Psoas muscle (tissue), 8 donors: ENCODE measurements around the gene ADGRG4. TPM values are rescaled to one million over a fixed set of nuclear protein-coding genes. Genes with fewer than 3 reads are reported as not detected.

Experiments used
- ATAC-seq, 4 donors: fragments of 200-7000 bp; cut with Tn5 transposase; one replicate each; pipeline ENCODE4 v1.9.1; 2020; ENCODE audit warnings: moderate library complexity in 3 of 4, mild to moderate bottlenecking in 2 of 4
- DNase-seq, 2 donors: peaks; one replicate each; pipeline ENCODE4 v3.0.0-alpha.2; 2020
- H3K27ac ChIP-seq: fragments of 200-600 bp; one replicate; pipeline ENCODE4 v1.8.0; 2022
- H3K27me3 ChIP-seq, 3 donors: fragments of 200-600 bp in 1 of 3; one replicate each; pipeline versions ENCODE4 v1.6.1 to v1.8.0; 2013 to 2022; ENCODE audit warnings: low read length in 2 of 3, mild to moderate bottlenecking in 2 of 3, moderate library complexity in 1 of 3; ENCODE audit not compliant: insufficient read depth in 3 of 3
- H3K36me3 ChIP-seq, 2 donors: fragments of 200-600 bp in 1 of 2; one replicate each; pipeline versions ENCODE4 v1.6.1 to v1.8.0; 2013 to 2022; ENCODE audit warnings: low read depth in 1 of 2, mild to moderate bottlenecking in 1 of 2, moderate library complexity in 1 of 2; ENCODE audit not compliant: insufficient read depth in 1 of 2
- H3K4me1 ChIP-seq: fragments of 200-600 bp; one replicate; pipeline ENCODE4 v1.8.0; 2022
- H3K4me3 ChIP-seq: fragments of 200-600 bp; one replicate; pipeline ENCODE4 v1.8.0; 2022; ENCODE audit warnings: mild to moderate bottlenecking
- H3K9me3 ChIP-seq: fragments of 200-600 bp; one replicate; pipeline ENCODE4 v1.8.0; 2022
- WGBS, 3 donors: extraction: QIAGEN DNeasy Blood & Tissue Kit; methylation state at CpG; one replicate each; pipeline versions ENCODE4 v1.1.6 to v1.1.7; 2013; 5-methylcytosine and 5-hydroxymethylcytosine counted together
- intact Hi-C, 2 donors: fragments of 100-400 bp; cut with DNase I; formaldehyde crosslinking; loops; one replicate each; pipeline versions ENCODE4 v1.11.0 to v1.14.2; 2022
- polyA plus RNA-seq, 3 donors: library from polyadenylated mRNA; stranded (reverse); fragments of 200-250 nt; gene quantifications; one replicate each; pipeline ENCODE4 v1.2.3, GENCODE V29; 2013
- total RNA-seq, 4 donors: library from RNA; stranded (reverse); fragmentation: NEBNext Ultra II Directional in 2 of 4; extraction: Animal tissue kit (Norgen Biotek cat#: 25700) in 2 of 4; gene quantifications; one replicate each; pipeline versions ENCODE4 v1.2.1 to v1.2.4, GENCODE V29; 2021 to 2023
- TF ChIP-seq, protein P1 (sequence below): fragments of 200-600 bp; IDR thresholded peaks from one replicate; pipeline ENCODE4 v1.8.0; 2022; ENCODE audit warnings: antibody characterized with exemption
- donor health status: healthy with polysubstance abuse.
- donor health status: DM: no; HTN: no; CAD: no; lungs with moderate emphysema.
- donor health status: Bipolar disorder and iron deficiency.
- donor health status: healthy.
- donor health status: DM: yes; HTN: yes; CAD: no.
- donor health status: DM: no; HTN: no; CAD: no.
- donor health status: DM: no; HTN: no; CAD: no.
- donor health status: DM: yes; HTN: yes; CAD: no.

ADGRG4 gene
- total and polyA plus RNA-seq, 7 donors = 0.05 to 0.12 (median 0.06) TPM; not detected in 4

DNA sequence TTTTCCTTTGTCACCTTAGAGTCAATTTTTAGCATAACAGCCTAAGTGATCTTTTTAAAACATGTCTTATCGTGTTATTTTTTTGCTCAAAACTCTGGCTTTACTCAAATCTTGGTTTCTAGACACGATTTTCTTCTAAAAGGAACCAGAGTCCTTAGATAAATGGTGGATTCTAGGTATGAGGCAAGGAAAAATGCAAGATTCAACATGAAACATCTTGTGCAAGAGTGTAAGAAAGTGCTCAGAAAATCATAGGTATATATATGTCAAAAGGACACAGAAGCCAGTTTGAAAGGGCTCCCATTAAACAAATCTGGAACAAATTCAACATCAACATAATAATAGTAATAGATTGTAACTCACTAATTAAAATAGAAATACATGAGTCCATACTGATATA, 8.1 kb upstream of the ADGRG4 start:
- no peak for ATAC-seq
- Histone ChIP-seq H3K27ac (no peak overlapping the region), H3K36me3 (no peaks in the 10 kb centered on the region), H3K9me3 (no peaks in the 10 kb centered on the region), H3K4me3 (no peak overlapping the region), H3K4me1 (no peaks in the 10 kb centered on the region), H3K27me3 (peaks cover 0 to 6% (median 0%) of the 10 kb centered on the region in 3 donors)
- intact Hi-C loops = no loop called here
- 50 to 90% (median 74%) methylated on average over 2 of the region's 2 CpGs for WGBS, 3 donors
- TF ChIP-seq, protein P1, sequence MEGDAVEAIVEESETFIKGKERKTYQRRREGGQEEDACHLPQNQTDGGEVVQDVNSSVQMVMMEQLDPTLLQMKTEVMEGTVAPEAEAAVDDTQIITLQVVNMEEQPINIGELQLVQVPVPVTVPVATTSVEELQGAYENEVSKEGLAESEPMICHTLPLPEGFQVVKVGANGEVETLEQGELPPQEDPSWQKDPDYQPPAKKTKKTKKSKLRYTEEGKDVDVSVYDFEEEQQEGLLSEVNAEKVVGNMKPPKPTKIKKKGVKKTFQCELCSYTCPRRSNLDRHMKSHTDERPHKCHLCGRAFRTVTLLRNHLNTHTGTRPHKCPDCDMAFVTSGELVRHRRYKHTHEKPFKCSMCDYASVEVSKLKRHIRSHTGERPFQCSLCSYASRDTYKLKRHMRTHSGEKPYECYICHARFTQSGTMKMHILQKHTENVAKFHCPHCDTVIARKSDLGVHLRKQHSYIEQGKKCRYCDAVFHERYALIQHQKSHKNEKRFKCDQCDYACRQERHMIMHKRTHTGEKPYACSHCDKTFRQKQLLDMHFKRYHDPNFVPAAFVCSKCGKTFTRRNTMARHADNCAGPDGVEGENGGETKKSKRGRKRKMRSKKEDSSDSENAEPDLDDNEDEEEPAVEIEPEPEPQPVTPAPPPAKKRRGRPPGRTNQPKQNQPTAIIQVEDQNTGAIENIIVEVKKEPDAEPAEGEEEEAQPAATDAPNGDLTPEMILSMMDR = no peak
- no peak for DNase-seq

GRCh38 chrX:136295380-136295779, 5.4 kb upstream of the ADGRG4 start:
- H3K4me1 ChIP-seq = no peaks in the 10 kb centered on the region
- no peak overlapping the region for H3K4me3 ChIP-seq
- ATAC-seq = no peak
- TF ChIP-seq, protein P1 = no peak
- no peaks in the 10 kb centered on the region for H3K36me3 ChIP-seq
- WGBS, 3 donors = 81 to 90% (median 89%) methylated on average over 8 of the region's 8 CpGs
- H3K9me3 ChIP-seq = no peaks in the 10 kb centered on the region
- intact Hi-C loops = no loop called here
- no peak for DNase-seq
- H3K27me3 ChIP-seq = peaks cover 0 to 6% (median 0%) of the 10 kb centered on the region in 3 donors
- H3K27ac ChIP-seq = no peak overlapping the region

- H3K9me3 ChIP-seq = no peaks in the 10 kb centered on the region
- DNase-seq (no peak), ATAC-seq (no peak)
- peaks cover 0 to 8% (median 0%) of the 10 kb centered on the region in 3 donors for H3K27me3 ChIP-seq
- H3K4me3 ChIP-seq = no peak overlapping the region
- 69 to 86% (median 83%) methylated on average over 3 of the region's 3 CpGs for WGBS, 3 donors
- TF ChIP-seq, protein P1 = no peak
- no peaks in the 10 kb centered on the region for H3K36me3 ChIP-seq
- no peaks in the 10 kb centered on the region for H3K4me1 ChIP-seq
- no peak overlapping the region for H3K27ac ChIP-seq
- intact Hi-C loops = no loop called here
Observed at GRCh38 chrX:136303041-136303440, 2.3 kb downstream of the ADGRG4 start.

- peaks cover 0 to 8% (median 0%) of the 10 kb centered on the region in 3 donors for H3K27me3 ChIP-seq
- H3K36me3 ChIP-seq = no peaks in the 10 kb centered on the region
- H3K27ac ChIP-seq = no peak overlapping the region
- no peaks in the 10 kb centered on the region for H3K4me1 ChIP-seq
- ATAC-seq (no peak), DNase-seq (no peak)
- no peak overlapping the region for H3K4me3 ChIP-seq
- H3K9me3 ChIP-seq = no peaks in the 10 kb centered on the region
- TF ChIP-seq, protein P1 = no peak
- 43 to 75% (median 65%) methylated on average over 3 of the region's 3 CpGs for WGBS, 3 donors
- intact Hi-C loops = no loop called here
Observed at GRCh38 chrX:136304493-136304892, 3.7 kb downstream of the ADGRG4 start.

DNA sequence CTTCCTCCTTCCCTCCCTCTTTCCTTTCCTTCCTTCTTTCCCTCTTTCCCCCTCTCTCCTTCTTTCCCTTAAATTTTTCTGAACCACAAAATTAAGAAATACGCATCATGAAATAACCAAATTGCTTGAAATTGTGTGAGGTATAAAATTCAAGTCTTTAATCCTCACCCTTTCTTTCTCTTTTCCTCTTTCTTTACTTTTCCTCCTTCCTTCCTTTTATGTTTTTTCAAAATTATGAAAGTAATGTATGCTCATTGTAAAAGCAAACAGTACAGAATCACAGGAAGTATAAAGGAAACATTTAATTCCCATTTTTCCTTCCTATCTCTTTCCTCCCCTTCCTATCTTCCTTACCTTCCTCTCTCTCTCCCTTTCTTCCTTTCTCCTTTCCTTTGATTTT, 5.4 kb downstream of the ADGRG4 start:
- TF ChIP-seq, protein P1 = no peak
- Histone ChIP-seq H3K9me3 (no peaks in the 10 kb centered on the region), H3K27me3 (peaks cover 0 to 8% (median 0%) of the 10 kb centered on the region in 3 donors), H3K4me3 (no peak overlapping the region), H3K36me3 (no peaks in the 10 kb centered on the region), H3K27ac (no peak overlapping the region), H3K4me1 (no peaks in the 10 kb centered on the region)
- 83 to 100% (median 95%) methylated on average over 1 of the region's 1 CpG for WGBS, 3 donors
- no peak for ATAC-seq
- intact Hi-C loops = no loop called here
- no peak for DNase-seq
